ENCODE data around the gene IGSF9B.

DNA sequence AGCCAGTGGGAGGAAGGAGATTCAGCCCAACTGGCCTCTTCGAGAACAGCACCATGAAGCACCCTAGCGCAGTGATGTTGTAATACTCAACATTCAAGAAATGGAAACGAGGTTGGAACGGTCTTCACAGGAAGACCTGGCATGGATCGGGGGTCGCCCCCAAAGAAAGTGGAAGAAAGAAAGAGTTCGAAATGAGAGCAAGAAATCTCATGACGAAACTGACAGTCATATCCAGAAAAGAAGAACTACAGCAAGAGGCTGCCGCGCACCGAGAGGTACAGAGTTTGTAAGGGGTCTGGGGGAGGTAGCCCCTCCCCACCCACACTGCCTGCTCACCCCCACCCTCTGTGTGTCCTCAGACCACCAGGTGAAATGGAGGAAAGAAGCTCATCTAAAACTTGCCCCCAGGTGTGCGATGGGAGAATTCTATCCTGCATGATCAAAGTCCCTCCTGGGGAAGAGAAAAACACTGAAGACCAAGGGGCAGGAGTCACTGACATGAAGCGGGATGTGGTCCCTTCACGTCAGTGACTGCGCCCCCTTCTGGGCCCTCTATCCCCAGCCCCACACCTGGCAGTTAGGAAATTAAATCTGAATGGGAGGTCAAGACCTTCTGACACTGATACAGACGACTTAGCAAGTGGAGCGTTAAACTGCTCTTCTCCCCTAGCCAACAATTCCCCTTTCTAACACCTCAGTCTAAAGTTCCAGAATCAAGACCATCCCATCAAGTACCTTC, 58.6 kb downstream of the IGSF9B start:
- TF ChIP-seq, protein P1, sequence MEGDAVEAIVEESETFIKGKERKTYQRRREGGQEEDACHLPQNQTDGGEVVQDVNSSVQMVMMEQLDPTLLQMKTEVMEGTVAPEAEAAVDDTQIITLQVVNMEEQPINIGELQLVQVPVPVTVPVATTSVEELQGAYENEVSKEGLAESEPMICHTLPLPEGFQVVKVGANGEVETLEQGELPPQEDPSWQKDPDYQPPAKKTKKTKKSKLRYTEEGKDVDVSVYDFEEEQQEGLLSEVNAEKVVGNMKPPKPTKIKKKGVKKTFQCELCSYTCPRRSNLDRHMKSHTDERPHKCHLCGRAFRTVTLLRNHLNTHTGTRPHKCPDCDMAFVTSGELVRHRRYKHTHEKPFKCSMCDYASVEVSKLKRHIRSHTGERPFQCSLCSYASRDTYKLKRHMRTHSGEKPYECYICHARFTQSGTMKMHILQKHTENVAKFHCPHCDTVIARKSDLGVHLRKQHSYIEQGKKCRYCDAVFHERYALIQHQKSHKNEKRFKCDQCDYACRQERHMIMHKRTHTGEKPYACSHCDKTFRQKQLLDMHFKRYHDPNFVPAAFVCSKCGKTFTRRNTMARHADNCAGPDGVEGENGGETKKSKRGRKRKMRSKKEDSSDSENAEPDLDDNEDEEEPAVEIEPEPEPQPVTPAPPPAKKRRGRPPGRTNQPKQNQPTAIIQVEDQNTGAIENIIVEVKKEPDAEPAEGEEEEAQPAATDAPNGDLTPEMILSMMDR (IDR thresholded peaks at IDR 0.05; ENCODE audit: low read depth, low read length, missing input control): no peak
- TF ChIP-seq, protein P2, sequence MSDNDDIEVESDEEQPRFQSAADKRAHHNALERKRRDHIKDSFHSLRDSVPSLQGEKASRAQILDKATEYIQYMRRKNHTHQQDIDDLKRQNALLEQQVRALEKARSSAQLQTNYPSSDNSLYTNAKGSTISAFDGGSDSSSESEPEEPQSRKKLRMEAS (IDR thresholded peaks at IDR 0.05): no peak
- TF ChIP-seq FOXA1 (IDR thresholded peaks at IDR 0.05): no peak

All from liver (tissue), 2 donors.